GM23338 (cell line): ENCODE data around the gene SQSTM1. TPM values are rescaled to one million over a fixed set of nuclear protein-coding genes. Genes with fewer than 3 reads are reported as not detected.

Experiments
- ATAC-seq: fragments of 200-7000 bp; cut with Tn5 transposase; 3 replicates; pipeline ENCODE4 v1.9.1; 2020
- DNase-seq: peaks from one replicate; pipeline ENCODE4 v3.0.0-alpha.2; 2015; ENCODE audit warnings: low spot score
- H2AFZ ChIP-seq: fragments of 200-600 bp; sonication (generic); 2 replicates; pipeline ENCODE4 v1.8.0; 2016; ENCODE audit warnings: antibody characterized with exemption, mild to moderate bottlenecking, moderate library complexity
- H3F3A ChIP-seq: fragments of 200-600 bp; sonication (generic); replicated peaks from 2 replicates; pipeline ENCODE4 v1.8.0; 2017; ENCODE audit warnings: antibody characterized with exemption, mixed run types, low read depth
- H3K27ac ChIP-seq: fragments of 200-600 bp; sonication (generic); 2 replicates; pipeline ENCODE4 v1.6.1; 2016; ENCODE audit warnings: low read depth
- H3K27me3 ChIP-seq: fragments of 200-600 bp; sonication (generic); 2 replicates; pipeline ENCODE4 v1.8.0; 2016; ENCODE audit warnings: mild to moderate bottlenecking, mixed run types, moderate library complexity; ENCODE audit not compliant: insufficient read depth
- H3K36me3 ChIP-seq: fragments of 200-600 bp; sonication (generic); 2 replicates; pipeline ENCODE4 v1.8.0; 2016; ENCODE audit warnings: mild to moderate bottlenecking; ENCODE audit not compliant: insufficient read depth
- H3K4me1 ChIP-seq: fragments of 200-600 bp; sonication (generic); 2 replicates; pipeline ENCODE4 v1.8.0; 2016; ENCODE audit warnings: mild to moderate bottlenecking, moderate library complexity; ENCODE audit not compliant: insufficient read depth
- H3K4me2 ChIP-seq: fragments of 200-600 bp; sonication (generic); 2 replicates; pipeline ENCODE4 v1.7.1; 2017; ENCODE audit warnings: mixed run types
- H3K4me3 ChIP-seq: fragments of 200-600 bp; sonication (generic); 2 replicates; pipeline ENCODE4 v1.6.1; 2016; ENCODE audit warnings: mixed run types
- H3K79me2 ChIP-seq: fragments of 200-600 bp; sonication (generic); replicated peaks from 2 replicates; pipeline ENCODE4 v1.8.0; 2017; ENCODE audit warnings: mild to moderate bottlenecking; ENCODE audit not compliant: insufficient read depth
- H3K9me2 ChIP-seq: fragments of 200-600 bp; sonication (generic); 2 replicates; pipeline ENCODE4 v1.8.0; 2017; ENCODE audit not compliant: insufficient read depth
- H4K20me1 ChIP-seq: fragments of 200-600 bp; sonication (generic); replicated peaks from 2 replicates; pipeline ENCODE4 v1.8.0; 2017; ENCODE audit warnings: mild to moderate bottlenecking; ENCODE audit not compliant: insufficient read depth
- H3K27ac Mint-ChIP-seq: 2 replicates; pipeline ENCODE4 v1.8.0; 2020; ENCODE audit warnings: inconsistent platforms, mild to moderate bottlenecking, moderate library complexity, mixed read lengths
- H3K27me3 Mint-ChIP-seq: 3 replicates; pipeline ENCODE4 v1.8.0; 2022; ENCODE audit warnings: low read depth, mild to moderate bottlenecking, moderate library complexity, mixed read lengths, inconsistent platforms; ENCODE audit not compliant: insufficient read depth, poor library complexity
- H3K36me3 Mint-ChIP-seq: 3 replicates; pipeline ENCODE4 v1.8.0; 2021; ENCODE audit warnings: low read depth, mild to moderate bottlenecking, inconsistent platforms, moderate library complexity, mixed read lengths
- H3K4me1 Mint-ChIP-seq: 3 replicates; pipeline ENCODE4 v1.8.0; 2020; ENCODE audit warnings: mild to moderate bottlenecking, inconsistent platforms, mixed read lengths
- H3K4me3 Mint-ChIP-seq: 3 replicates; pipeline ENCODE4 v1.8.0; 2021; ENCODE audit warnings: moderate library complexity, mild to moderate bottlenecking, inconsistent platforms, mixed read lengths
- H3K9me3 Mint-ChIP-seq: 3 replicates; pipeline ENCODE4 v1.8.0; 2020; ENCODE audit warnings: moderate library complexity, mild to moderate bottlenecking, inconsistent platforms, mixed read lengths
- CREB1 ChIP-seq: fragments of 250-450 bp; sonication (Bioruptor Pico); IDR thresholded peaks from 2 replicates; pipeline ENCODE4 v1.5.0; 2020; ENCODE audit warnings: low read depth, mild to moderate bottlenecking, moderate library complexity
- EZH2 ChIP-seq: fragments of 200-600 bp; sonication (generic); IDR thresholded peaks from one replicate; pipeline ENCODE4 v1.8.0; 2017; ENCODE audit warnings: antibody characterized with exemption, mild to moderate bottlenecking, low read depth; ENCODE audit not compliant: unreplicated experiment
- EZH2phosphoT487 ChIP-seq: fragments of 200-600 bp; sonication (generic); IDR thresholded peaks from one replicate; pipeline ENCODE4 v1.8.1; 2018; ENCODE audit warnings: antibody characterized with exemption; ENCODE audit not compliant: unreplicated experiment
- JUNB ChIP-seq: IDR thresholded peaks from one replicate; pipeline ENCODE4 v1.6.1; 2016; ENCODE audit warnings: antibody characterized with exemption; ENCODE audit not compliant: unreplicated experiment
- NANOG ChIP-seq: IDR thresholded peaks from 2 replicates; pipeline ENCODE4 v1.6.1; 2016; ENCODE audit warnings: antibody characterized with exemption, borderline replicate concordance
- POLR2AphosphoS5 ChIP-seq: IDR thresholded peaks from 2 replicates; pipeline ENCODE4 v1.6.1; 2016; ENCODE audit warnings: antibody characterized with exemption, low read depth
- STAT1 ChIP-seq: IDR thresholded peaks from one replicate; pipeline ENCODE4 v1.6.1; 2016; ENCODE audit warnings: antibody characterized with exemption; ENCODE audit not compliant: unreplicated experiment
- ZNF114 ChIP-seq: fragments of 250-450 bp; sonication (Bioruptor Pico); IDR thresholded peaks from 2 replicates; pipeline ENCODE4 v1.5.0; 2020; ENCODE audit warnings: mild to moderate bottlenecking, moderate library complexity
- ZNF331 ChIP-seq: fragments of 250-450 bp; sonication (Bioruptor Pico); IDR thresholded peaks from 2 replicates; pipeline ENCODE4 v1.5.0; 2020; ENCODE audit warnings: low read depth, mild to moderate bottlenecking, moderate library complexity
- polyA plus RNA-seq: library from polyadenylated mRNA; unstranded; fragments of >200 nt; fragmentation: Nextera tagmentation; extraction: Ambion mirVana; gene quantifications from 2 replicates; pipeline ENCODE4 v1.2.1, GENCODE V29; 2016
- total RNA-seq: library from RNA; depleted of rRNA; stranded (reverse); fragments of >200 nt; shearing (Covaris generic); gene quantifications from 2 replicates; pipeline ENCODE4 v1.2.3, GENCODE V29; 2014
- TF ChIP-seq, protein P1 (sequence below), 2 experiments: fragments of 200-600 bp in 1 of 2; sonication (generic) in 1 of 2; conservative IDR thresholded peaks; 2 replicates each; pipeline versions ENCODE4 v1.5.1 to v1.6.1; 2016 to 2017; ENCODE audit warnings: antibody characterized with exemption in 2 of 2, low read depth in 2 of 2, mild to moderate bottlenecking in 2 of 2, moderate library complexity in 1 of 2
- TF ChIP-seq, protein P2 (sequence below): IDR thresholded peaks from 2 replicates; pipeline ENCODE4 v1.6.1; 2016; ENCODE audit warnings: antibody characterized with exemption

SQSTM1 gene
- total and polyA plus RNA-seq, 2 experiments from 2014 or later = 58.0 to 92.6 TPM

DNA sequence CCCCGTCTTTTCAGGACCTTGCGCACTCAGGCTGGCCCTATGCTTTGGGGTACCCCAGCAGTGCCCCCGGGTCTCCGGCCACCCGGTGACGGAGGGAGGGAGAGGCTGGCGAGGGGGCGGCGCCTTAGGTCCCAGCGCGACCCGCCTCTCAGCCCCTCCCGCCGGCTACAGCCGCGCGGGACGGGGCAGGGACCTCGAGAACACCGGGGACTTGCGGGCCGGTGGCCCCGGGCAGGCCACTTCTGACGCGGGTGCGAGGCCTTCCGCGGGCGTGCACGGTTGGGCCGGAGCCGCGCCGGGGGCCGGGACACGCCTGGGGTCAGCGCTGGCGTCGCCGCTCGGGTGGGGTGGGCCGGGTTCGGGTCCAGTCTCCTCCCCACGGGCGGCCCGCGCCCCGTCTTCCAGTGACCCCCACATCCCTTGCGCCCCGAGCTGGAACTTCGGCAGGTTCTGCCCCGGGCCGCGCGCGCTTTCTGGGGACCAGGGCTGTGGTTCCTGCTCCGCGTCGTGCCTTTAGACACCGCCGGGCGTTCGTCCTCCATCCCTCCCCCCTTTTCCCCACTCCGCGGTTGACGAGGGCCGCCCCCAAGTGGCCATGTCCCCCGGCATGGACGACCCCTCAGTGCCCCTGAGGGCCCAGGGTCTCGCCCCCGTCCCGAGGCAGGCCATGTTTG lies 3.8 kb upstream of the SQSTM1 start:
- DNase-seq (peak; percentile 58), ATAC-seq (peak; percentile 1)
- Histone ChIP-seq H3K4me1 (peaks cover 34% of the 10 kb centered on the region), H3K4me2 (peak overlapping the region; percentile 84), H3K4me3 (peak overlapping the region; percentile 57), H3K79me2 (peaks cover 9% of the 10 kb centered on the region), H2AFZ (0 out of 2 replicates have a peak overlapping the region, but pooled peaks have one; percentile 32), H3K27me3 (peaks cover 12% of the 10 kb centered on the region; the same call in 1 of the 2 replicates), H3F3A (peaks cover 26% of the 10 kb centered on the region), H3K27ac (no peak overlapping the region), H3K36me3 (peaks cover 5% of the 10 kb centered on the region; the same call in 1 of the 2 replicates), H4K20me1 (peaks cover 2% of the 10 kb centered on the region), H3K9me2 (no peaks in the 10 kb centered on the region)
- no peak for TF ChIP-seq ZNF114 (CRISPR knock-in tag)
- TF ChIP-seq, protein P1, sequence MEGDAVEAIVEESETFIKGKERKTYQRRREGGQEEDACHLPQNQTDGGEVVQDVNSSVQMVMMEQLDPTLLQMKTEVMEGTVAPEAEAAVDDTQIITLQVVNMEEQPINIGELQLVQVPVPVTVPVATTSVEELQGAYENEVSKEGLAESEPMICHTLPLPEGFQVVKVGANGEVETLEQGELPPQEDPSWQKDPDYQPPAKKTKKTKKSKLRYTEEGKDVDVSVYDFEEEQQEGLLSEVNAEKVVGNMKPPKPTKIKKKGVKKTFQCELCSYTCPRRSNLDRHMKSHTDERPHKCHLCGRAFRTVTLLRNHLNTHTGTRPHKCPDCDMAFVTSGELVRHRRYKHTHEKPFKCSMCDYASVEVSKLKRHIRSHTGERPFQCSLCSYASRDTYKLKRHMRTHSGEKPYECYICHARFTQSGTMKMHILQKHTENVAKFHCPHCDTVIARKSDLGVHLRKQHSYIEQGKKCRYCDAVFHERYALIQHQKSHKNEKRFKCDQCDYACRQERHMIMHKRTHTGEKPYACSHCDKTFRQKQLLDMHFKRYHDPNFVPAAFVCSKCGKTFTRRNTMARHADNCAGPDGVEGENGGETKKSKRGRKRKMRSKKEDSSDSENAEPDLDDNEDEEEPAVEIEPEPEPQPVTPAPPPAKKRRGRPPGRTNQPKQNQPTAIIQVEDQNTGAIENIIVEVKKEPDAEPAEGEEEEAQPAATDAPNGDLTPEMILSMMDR (conservative IDR thresholded peaks at IDR 0.05; ENCODE audit: low read depth in 2 of 2) = peak in 1 of 2 experiments; percentile 45; a peak in 2 of 4 replicates
- TF ChIP-seq POLR2AphosphoS5 = peak; percentile 33; the same call in 1 of the 2 replicates
- Mint-ChIP-seq H3K36me3 (peaks cover 26% of the 10 kb centered on the region), H3K27ac (no peak overlapping the region), H3K4me3 (peak overlapping the region; percentile 68), H3K4me1 (peaks cover 34% of the 10 kb centered on the region), H3K9me3 (no peaks in the 10 kb centered on the region), H3K27me3 (peaks cover 41% of the 10 kb centered on the region)

GRCh38 chr5:179817470-179817840 lies 3.2 kb upstream of the SQSTM1 start:
- H3K36me3 ChIP-seq = peaks cover 5% of the 10 kb centered on the region; the same call in 1 of the 2 replicates
- no peaks in the 10 kb centered on the region for H3K9me3 Mint-ChIP-seq
- H3K36me3 Mint-ChIP-seq = peaks cover 28% of the 10 kb centered on the region
- peaks cover 12% of the 10 kb centered on the region; the same call in 1 of the 2 replicates for H3K27me3 ChIP-seq
- H3K4me2 ChIP-seq = peak overlapping the region; percentile 84
- H4K20me1 ChIP-seq = peaks cover 7% of the 10 kb centered on the region
- peaks cover 29% of the 10 kb centered on the region for H3F3A ChIP-seq
- H3K4me3 ChIP-seq = peak overlapping the region; percentile 57
- no peak for ATAC-seq
- no peak overlapping the region for H3K27ac Mint-ChIP-seq
- 0 out of 2 replicates have a peak overlapping the region, but pooled peaks have one; percentile 32 for H2AFZ ChIP-seq
- peak; percentile 55 for DNase-seq
- H3K27ac ChIP-seq = no peak overlapping the region
- H3K27me3 Mint-ChIP-seq = peaks cover 41% of the 10 kb centered on the region
- peaks cover 39% of the 10 kb centered on the region for H3K4me1 ChIP-seq
- no peaks in the 10 kb centered on the region for H3K9me2 ChIP-seq
- peak overlapping the region; percentile 64 for H3K4me3 Mint-ChIP-seq
- peaks cover 14% of the 10 kb centered on the region for H3K79me2 ChIP-seq
- H3K4me1 Mint-ChIP-seq = peaks cover 38% of the 10 kb centered on the region
- TF ChIP-seq JUNB (no peak), EZH2 (no peak), CREB1 (CRISPR knock-in tag) (no peak), NANOG (no peak), STAT1 (no peak), ZNF331 (CRISPR knock-in tag) (no peak), EZH2phosphoT487 (no peak)
- TF ChIP-seq, protein P1 (conservative IDR thresholded peaks at IDR 0.05; ENCODE audit: low read depth in 2 of 2) = no peak; a peak in 1 of 4 replicates
- TF ChIP-seq, protein P2, sequence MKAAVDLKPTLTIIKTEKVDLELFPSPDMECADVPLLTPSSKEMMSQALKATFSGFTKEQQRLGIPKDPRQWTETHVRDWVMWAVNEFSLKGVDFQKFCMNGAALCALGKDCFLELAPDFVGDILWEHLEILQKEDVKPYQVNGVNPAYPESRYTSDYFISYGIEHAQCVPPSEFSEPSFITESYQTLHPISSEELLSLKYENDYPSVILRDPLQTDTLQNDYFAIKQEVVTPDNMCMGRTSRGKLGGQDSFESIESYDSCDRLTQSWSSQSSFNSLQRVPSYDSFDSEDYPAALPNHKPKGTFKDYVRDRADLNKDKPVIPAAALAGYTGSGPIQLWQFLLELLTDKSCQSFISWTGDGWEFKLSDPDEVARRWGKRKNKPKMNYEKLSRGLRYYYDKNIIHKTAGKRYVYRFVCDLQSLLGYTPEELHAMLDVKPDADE = no peak
